ENCODE data around the gene FAAP20.

GRCh38 chr1:2168535-2168934 lies 26.0 kb downstream of the FAAP20 start:
- no peak for TF ChIP-seq EZH2 (IDR thresholded peaks at IDR 0.05; ENCODE audit: borderline replicate concordance, low read depth, low read length, severe bottlenecking)
- no peak for TF ChIP-seq CTCF (IDR thresholded peaks at IDR 0.05; ENCODE audit: borderline replicate concordance, extremely low read depth, low read length, poor library complexity, severe bottlenecking)

All from DND-41 (cell line).